Fibroblast of mammary gland (primary cell): ENCODE data around the gene CSF3.
A peak's percentile ranks its signal among the peaks of the same experiment; 100 is the strongest.

Source experiments
- DNase-seq: peaks from one replicate; pipeline ENCODE4 v3.0.0-alpha.2; 2010; ENCODE audit warnings: low read depth
- H3K4me3 ChIP-seq: 2 replicates; pipeline ENCODE4 v1.5.1; 2011; ENCODE audit warnings: low read depth, mild to moderate bottlenecking, low read length, moderate library complexity; ENCODE audit not compliant: control insufficient read depth
- CTCF ChIP-seq: conservative IDR thresholded peaks from 2 replicates; pipeline ENCODE4 v1.5.1; 2011; ENCODE audit warnings: low read depth, low read length, inconsistent platforms; ENCODE audit not compliant: control insufficient read depth, insufficient read depth

CSF3 gene

GRCh38 chr17:40018211-40019121 lies 3.2 kb downstream of the CSF3 start:
- DNase-seq = peak; percentile 91
- no peak overlapping the region for H3K4me3 ChIP-seq
- no peak for TF ChIP-seq CTCF

- TF ChIP-seq CTCF = no peak
- DNase-seq = peak; percentile 96
- H3K4me3 ChIP-seq = no peak overlapping the region
Observed at GRCh38 chr17:40019140-40019991, 4.1 kb downstream of the CSF3 start.

- DNase-seq = no peak
Observed at GRCh38 chr17:40020146-40020545, 4.9 kb downstream of the CSF3 start.

GRCh38 chr17:40021451-40021971 lies 6.3 kb downstream of the CSF3 start:
- no peak overlapping the region for H3K4me3 ChIP-seq
- TF ChIP-seq CTCF = no peak
- peak; percentile 95 for DNase-seq

More at GRCh38 chr17:40020146-40020545, 4.9 kb downstream of the CSF3 start:
- no peak overlapping the region for H3K4me3 ChIP-seq
- no peak for TF ChIP-seq CTCF

- no peak for DNase-seq
- TF ChIP-seq CTCF = no peak
- no peak overlapping the region for H3K4me3 ChIP-seq
Observed at GRCh38 chr17:40022497-40022896, 7.3 kb downstream of the CSF3 start.

GRCh38 chr17:40022961-40023541 lies 7.8 kb downstream of the CSF3 start:
- DNase-seq = no peak
- H3K4me3 ChIP-seq = no peak overlapping the region
- TF ChIP-seq CTCF = no peak
